ENCODE data around the gene TNFAIP8L1. TPM values are rescaled to one million over a fixed set of nuclear protein-coding genes. Genes with fewer than 3 reads are reported as not detected.

TNFAIP8L1 gene
- total RNA-seq, 1 donor from 2014 or later = 3.0 TPM

GRCh38 chr19:4702764-4703163 is 63.4 kb downstream of the TNFAIP8L1 start:
- H3K27ac Mint-ChIP-seq (ENCODE audit: unreplicated experiment) = peak overlapping the region; percentile 53
- Histone ChIP-seq H3K4me2 (ENCODE audit: low read length) (no peak overlapping the region), H3K79me2 (ENCODE audit: insufficient read depth, low read length) (peaks cover 6% of the 10 kb centered on the region), H4K20me1 (ENCODE audit: insufficient read depth, low read length) (no peaks in the 10 kb centered on the region), H3K4me3 (ENCODE audit: insufficient read depth, low read depth, low read length) (no peak overlapping the region), H3K27ac (ENCODE audit: low read depth, low read length) (no peak overlapping the region), H3K36me3 (ENCODE audit: insufficient read depth, low read length) (peaks cover 22% of the 10 kb centered on the region), H3K9me3 (ENCODE audit: insufficient read depth, low read depth, low read length) (no peaks in the 10 kb centered on the region), H3K4me1 (ENCODE audit: insufficient read depth, low read length) (peaks cover under 1% of the 10 kb centered on the region), H2AFZ (ENCODE audit: low read depth, low read length) (no peak overlapping the region), H3K9ac (ENCODE audit: low read length) (no peak overlapping the region), H3K27me3 (ENCODE audit: insufficient read depth, low read length) (no peaks in the 10 kb centered on the region)
- FAIRE-seq = no peak
- H3K36me3 Mint-ChIP-seq (ENCODE audit: low read depth, unreplicated experiment) = peaks cover 12% of the 10 kb centered on the region
- no peak overlapping the region for H3K4me3 Mint-ChIP-seq (ENCODE audit: unreplicated experiment)
- no peak for DNase-seq (ENCODE audit: low read depth)
- no peaks in the 10 kb centered on the region for H3K27me3 Mint-ChIP-seq (ENCODE audit: low read depth, unreplicated experiment)
- no peaks in the 10 kb centered on the region for H3K9me3 Mint-ChIP-seq (ENCODE audit: unreplicated experiment)
- H3K4me1 Mint-ChIP-seq (ENCODE audit: low read depth, unreplicated experiment) = no peaks in the 10 kb centered on the region
- TF ChIP-seq CTCF (IDR thresholded peaks at IDR 0.05; ENCODE audit: insufficient read depth, low read depth, low read length) = no peak
- TF ChIP-seq EZH2 (IDR thresholded peaks at IDR 0.05; ENCODE audit: insufficient read depth, low read length) = no peak

GRCh38 chr19:4703671-4704316 is 64.5 kb downstream of the TNFAIP8L1 start:
- no peak overlapping the region for H3K4me3 Mint-ChIP-seq (ENCODE audit: unreplicated experiment)
- Histone ChIP-seq H3K36me3 (ENCODE audit: insufficient read depth, low read length) (peaks cover 17% of the 10 kb centered on the region), H3K4me3 (ENCODE audit: insufficient read depth, low read depth, low read length) (no peak overlapping the region), H3K27ac (ENCODE audit: low read depth, low read length) (no peak overlapping the region), H4K20me1 (ENCODE audit: insufficient read depth, low read length) (no peaks in the 10 kb centered on the region), H3K27me3 (ENCODE audit: insufficient read depth, low read length) (no peaks in the 10 kb centered on the region), H3K9ac (ENCODE audit: low read length) (no peak overlapping the region), H3K9me3 (ENCODE audit: insufficient read depth, low read depth, low read length) (no peaks in the 10 kb centered on the region), H3K79me2 (ENCODE audit: insufficient read depth, low read length) (peaks cover 14% of the 10 kb centered on the region), H3K4me2 (ENCODE audit: low read length) (no peak overlapping the region), H3K4me1 (ENCODE audit: insufficient read depth, low read length) (peaks cover 6% of the 10 kb centered on the region), H2AFZ (ENCODE audit: low read depth, low read length) (no peak overlapping the region)
- DNase-seq (ENCODE audit: low read depth) (no peak), FAIRE-seq (no peak)
- H3K27me3 Mint-ChIP-seq (ENCODE audit: low read depth, unreplicated experiment) = no peaks in the 10 kb centered on the region
- no peak for TF ChIP-seq EZH2 (IDR thresholded peaks at IDR 0.05; ENCODE audit: insufficient read depth, low read length)
- no peak for TF ChIP-seq CTCF (IDR thresholded peaks at IDR 0.05; ENCODE audit: insufficient read depth, low read depth, low read length)
- peak overlapping the region; percentile 69 for H3K27ac Mint-ChIP-seq (ENCODE audit: unreplicated experiment)
- peaks cover 18% of the 10 kb centered on the region for H3K36me3 Mint-ChIP-seq (ENCODE audit: low read depth, unreplicated experiment)
- no peaks in the 10 kb centered on the region for H3K4me1 Mint-ChIP-seq (ENCODE audit: low read depth, unreplicated experiment)
- H3K9me3 Mint-ChIP-seq (ENCODE audit: unreplicated experiment) = no peaks in the 10 kb centered on the region

GRCh38 chr19:4704317-4704673 is 65.0 kb downstream of the TNFAIP8L1 start:
- Histone ChIP-seq H3K79me2 (ENCODE audit: insufficient read depth, low read length) (peaks cover 14% of the 10 kb centered on the region), H3K4me3 (ENCODE audit: insufficient read depth, low read depth, low read length) (no peak overlapping the region), H3K36me3 (ENCODE audit: insufficient read depth, low read length) (peaks cover 20% of the 10 kb centered on the region), H4K20me1 (ENCODE audit: insufficient read depth, low read length) (no peaks in the 10 kb centered on the region), H3K4me1 (ENCODE audit: insufficient read depth, low read length) (peaks cover 9% of the 10 kb centered on the region), H2AFZ (ENCODE audit: low read depth, low read length) (no peak overlapping the region), H3K27ac (ENCODE audit: low read depth, low read length) (no peak overlapping the region), H3K27me3 (ENCODE audit: insufficient read depth, low read length) (no peaks in the 10 kb centered on the region), H3K9ac (ENCODE audit: low read length) (no peak overlapping the region), H3K9me3 (ENCODE audit: insufficient read depth, low read depth, low read length) (no peaks in the 10 kb centered on the region), H3K4me2 (ENCODE audit: low read length) (no peak overlapping the region)
- H3K4me3 Mint-ChIP-seq (ENCODE audit: unreplicated experiment) = no peak overlapping the region
- no peak for TF ChIP-seq CTCF (IDR thresholded peaks at IDR 0.05; ENCODE audit: insufficient read depth, low read depth, low read length)
- TF ChIP-seq EZH2 (IDR thresholded peaks at IDR 0.05; ENCODE audit: insufficient read depth, low read length) = no peak
- H3K9me3 Mint-ChIP-seq (ENCODE audit: unreplicated experiment) = no peaks in the 10 kb centered on the region
- FAIRE-seq (no peak), DNase-seq (ENCODE audit: low read depth) (no peak)
- peaks cover 19% of the 10 kb centered on the region for H3K36me3 Mint-ChIP-seq (ENCODE audit: low read depth, unreplicated experiment)
- peaks cover 2% of the 10 kb centered on the region for H3K4me1 Mint-ChIP-seq (ENCODE audit: low read depth, unreplicated experiment)
- no peaks in the 10 kb centered on the region for H3K27me3 Mint-ChIP-seq (ENCODE audit: low read depth, unreplicated experiment)
- no peak overlapping the region for H3K27ac Mint-ChIP-seq (ENCODE audit: unreplicated experiment)

All from astrocyte (in vitro differentiated cells and primary cell).